ENCODE measurements around the gene ALDH1A3.

- TF ChIP-seq CTCF (IDR thresholded peaks at IDR 0.05), result no peak
- no peak for TF ChIP-seq POLR2AphosphoS5 (IDR thresholded peaks at IDR 0.05)
- TF ChIP-seq POLR2A (IDR thresholded peaks at IDR 0.05), result no peak
Measured at GRCh38 chr15:100908466-100908865, 28.8 kb downstream of the ALDH1A3 start.
